Karpas-422 (cell line): ENCODE results near the gene CCDC92. TPM values are rescaled to one million over a fixed set of nuclear protein-coding genes. Genes with fewer than 3 reads are reported as not detected.

Source experiments
- DNase-seq: peaks from one replicate; pipeline ENCODE4 v3.0.0-alpha.2; 2015
- H2AFZ ChIP-seq: fragments of 200-600 bp; sonication (generic); 2 replicates; pipeline ENCODE4 v1.6.1; 2014; ENCODE audit warnings: antibody characterized with exemption, low read length, mixed read lengths
- H3K27ac ChIP-seq: fragments of 200-600 bp; sonication (generic); 2 replicates; pipeline ENCODE4 v1.5.1; 2014; ENCODE audit warnings: mild to moderate bottlenecking, low read length, moderate library complexity
- H3K27me3 ChIP-seq: fragments of 200-600 bp; sonication (generic); 2 replicates; pipeline ENCODE4 v1.6.1; 2014; ENCODE audit warnings: low read length, mixed read lengths
- H3K36me3 ChIP-seq: fragments of 200-600 bp; sonication (generic); 2 replicates; pipeline ENCODE4 v1.6.1; 2014; ENCODE audit warnings: low read length, mixed read lengths; ENCODE audit not compliant: insufficient read depth
- H3K4me1 ChIP-seq: fragments of 200-600 bp; sonication (generic); 2 replicates; pipeline ENCODE4 v1.6.1; 2014; ENCODE audit warnings: mild to moderate bottlenecking, low read length, mixed read lengths
- H3K4me2 ChIP-seq: fragments of 200-600 bp; sonication (generic); 2 replicates; pipeline ENCODE4 v1.6.1; 2014; ENCODE audit warnings: low read length, low read depth, mild to moderate bottlenecking; ENCODE audit not compliant: poor library complexity, severe bottlenecking
- H3K4me3 ChIP-seq: fragments of 200-600 bp; sonication (generic); 2 replicates; pipeline ENCODE4 v1.5.1; 2014; ENCODE audit warnings: mild to moderate bottlenecking, antibody characterized with exemption, low read length, mixed read lengths
- H3K79me2 ChIP-seq: fragments of 200-600 bp; sonication (generic); 2 replicates; pipeline ENCODE4 v1.6.1; 2014; ENCODE audit warnings: mild to moderate bottlenecking, low read length, mixed read lengths
- H3K9ac ChIP-seq: fragments of 200-600 bp; sonication (generic); 2 replicates; pipeline ENCODE4 v1.6.0; 2014; ENCODE audit warnings: low read length
- H3K9me2 ChIP-seq: fragments of 200-600 bp; sonication (generic), shearing (Covaris generic); replicated peaks from 2 replicates; pipeline ENCODE4 v1.6.0; 2014; ENCODE audit warnings: mild to moderate bottlenecking, low read length, moderate library complexity; ENCODE audit not compliant: insufficient read depth
- H3K9me3 ChIP-seq: fragments of 300-700, 200-600 bp; sonication (generic); 2 replicates; pipeline ENCODE4 v1.6.1; 2014; ENCODE audit warnings: low read length, mixed read lengths
- H4K20me1 ChIP-seq: fragments of 200-600 bp; sonication (generic); 2 replicates; pipeline ENCODE4 v1.6.1; 2014; ENCODE audit warnings: mild to moderate bottlenecking, antibody characterized with exemption, low read length, low read depth; ENCODE audit not compliant: insufficient read depth
- total RNA-seq: library from RNA; depleted of rRNA; stranded (reverse); fragments of >200 nt; shearing (Covaris generic); gene quantifications from 2 replicates; pipeline ENCODE4 v1.2.3, GENCODE V29; 2014; ENCODE audit warnings: low replicate concordance

The CCDC92 gene
- total RNA-seq, 1 experiment from 2014 or later, result 2.0 TPM

- no peak for DNase-seq
- H3K9ac ChIP-seq, result no peak overlapping the region
- no peak overlapping the region for H2AFZ ChIP-seq
- H3K9me2 ChIP-seq, result no peaks in the 10 kb centered on the region
- H3K4me2 ChIP-seq, result no peak overlapping the region
- H3K27me3 ChIP-seq, result no peaks in the 10 kb centered on the region
- peaks cover 9% of the 10 kb centered on the region for H3K36me3 ChIP-seq
- H3K27ac ChIP-seq, result no peak overlapping the region
- H3K9me3 ChIP-seq, result no peaks in the 10 kb centered on the region
- no peak overlapping the region for H3K4me3 ChIP-seq
- peaks cover 5% of the 10 kb centered on the region; the same call in 1 of the 2 replicates for H4K20me1 ChIP-seq
- H3K4me1 ChIP-seq, result no peaks in the 10 kb centered on the region
- H3K79me2 ChIP-seq, result no peaks in the 10 kb centered on the region
These were observed 43.1 kb upstream of the CCDC92 start for GRCh38 chr12:124015494-124016461.

GRCh38 chr12:124013073-124013472 is 40.4 kb upstream of the CCDC92 start:
- no peaks in the 10 kb centered on the region for H3K9me2 ChIP-seq
- no peak overlapping the region for H3K4me3 ChIP-seq
- DNase-seq, result no peak
- H2AFZ ChIP-seq, result no peak overlapping the region
- H4K20me1 ChIP-seq, result peaks cover 8% of the 10 kb centered on the region; the same call in 1 of the 2 replicates
- no peaks in the 10 kb centered on the region for H3K79me2 ChIP-seq
- no peak overlapping the region for H3K4me2 ChIP-seq
- H3K4me1 ChIP-seq, result no peaks in the 10 kb centered on the region
- H3K9ac ChIP-seq, result no peak overlapping the region
- no peak overlapping the region for H3K27ac ChIP-seq
- no peaks in the 10 kb centered on the region for H3K27me3 ChIP-seq
- peaks cover 9% of the 10 kb centered on the region for H3K36me3 ChIP-seq
- no peaks in the 10 kb centered on the region for H3K9me3 ChIP-seq

- Histone ChIP-seq H3K4me3 (no peak overlapping the region), H3K27me3 (no peaks in the 10 kb centered on the region), H3K9me3 (no peaks in the 10 kb centered on the region), H3K9ac (no peak overlapping the region), H3K4me2 (no peak overlapping the region), H3K27ac (no peak overlapping the region), H3K4me1 (no peaks in the 10 kb centered on the region), H4K20me1 (peaks cover 21% of the 10 kb centered on the region), H3K9me2 (no peaks in the 10 kb centered on the region), H3K79me2 (no peaks in the 10 kb centered on the region), H2AFZ (no peak overlapping the region), H3K36me3 (peaks cover 9% of the 10 kb centered on the region)
- no peak for DNase-seq
These were observed 38.9 kb upstream of the CCDC92 start for GRCh38 chr12:124011435-124012115.

- H3K27me3 ChIP-seq, result no peaks in the 10 kb centered on the region
- H4K20me1 ChIP-seq, result peaks cover 30% of the 10 kb centered on the region
- H3K9me2 ChIP-seq, result no peaks in the 10 kb centered on the region
- H3K79me2 ChIP-seq, result no peaks in the 10 kb centered on the region
- H3K4me2 ChIP-seq, result no peak overlapping the region
- H3K4me3 ChIP-seq, result no peak overlapping the region
- H3K4me1 ChIP-seq, result no peaks in the 10 kb centered on the region
- DNase-seq, result no peak
- H3K9me3 ChIP-seq, result no peaks in the 10 kb centered on the region
- peaks cover 9% of the 10 kb centered on the region for H3K36me3 ChIP-seq
- H3K9ac ChIP-seq, result no peak overlapping the region
- no peak overlapping the region for H2AFZ ChIP-seq
- H3K27ac ChIP-seq, result no peak overlapping the region
These were observed 38.1 kb upstream of the CCDC92 start for GRCh38 chr12:124010687-124011086.

GRCh38 chr12:124009781-124010180 is 37.1 kb upstream of the CCDC92 start:
- no peaks in the 10 kb centered on the region for H3K27me3 ChIP-seq
- no peaks in the 10 kb centered on the region for H3K4me1 ChIP-seq
- H3K36me3 ChIP-seq, result peaks cover 9% of the 10 kb centered on the region
- peaks cover 31% of the 10 kb centered on the region for H4K20me1 ChIP-seq
- H3K9me3 ChIP-seq, result no peaks in the 10 kb centered on the region
- H3K4me2 ChIP-seq, result no peak overlapping the region
- H2AFZ ChIP-seq, result no peak overlapping the region
- no peak overlapping the region for H3K4me3 ChIP-seq
- H3K79me2 ChIP-seq, result no peaks in the 10 kb centered on the region
- no peak for DNase-seq
- no peak overlapping the region for H3K9ac ChIP-seq
- no peaks in the 10 kb centered on the region for H3K9me2 ChIP-seq
- H3K27ac ChIP-seq, result no peak overlapping the region

- H3K27ac ChIP-seq, result no peak overlapping the region
- peaks cover 34% of the 10 kb centered on the region for H4K20me1 ChIP-seq
- H2AFZ ChIP-seq, result no peak overlapping the region
- no peaks in the 10 kb centered on the region for H3K27me3 ChIP-seq
- H3K9me2 ChIP-seq, result no peaks in the 10 kb centered on the region
- no peak for DNase-seq
- H3K9me3 ChIP-seq, result no peaks in the 10 kb centered on the region
- peaks cover 9% of the 10 kb centered on the region for H3K36me3 ChIP-seq
- no peak overlapping the region for H3K4me2 ChIP-seq
- H3K4me3 ChIP-seq, result no peak overlapping the region
- H3K79me2 ChIP-seq, result no peaks in the 10 kb centered on the region
- H3K4me1 ChIP-seq, result no peaks in the 10 kb centered on the region
- H3K9ac ChIP-seq, result no peak overlapping the region
These were observed 36.0 kb upstream of the CCDC92 start for GRCh38 chr12:124008595-124008994.

- Histone ChIP-seq H3K9me3 (no peaks in the 10 kb centered on the region), H3K4me3 (no peak overlapping the region), H3K79me2 (no peaks in the 10 kb centered on the region), H3K4me1 (no peaks in the 10 kb centered on the region), H2AFZ (no peak overlapping the region), H3K36me3 (peaks cover 9% of the 10 kb centered on the region), H3K4me2 (no peak overlapping the region), H3K9me2 (no peaks in the 10 kb centered on the region), H4K20me1 (peaks cover 35% of the 10 kb centered on the region), H3K27me3 (no peaks in the 10 kb centered on the region), H3K27ac (no peak overlapping the region), H3K9ac (no peak overlapping the region)
- no peak for DNase-seq
These were observed 35.4 kb upstream of the CCDC92 start for GRCh38 chr12:124007826-124008570.
